ENCODE data around the gene XPR1.
A peak's percentile ranks its signal among the peaks of the same experiment; 100 is the strongest.

The XPR1 gene

DNA sequence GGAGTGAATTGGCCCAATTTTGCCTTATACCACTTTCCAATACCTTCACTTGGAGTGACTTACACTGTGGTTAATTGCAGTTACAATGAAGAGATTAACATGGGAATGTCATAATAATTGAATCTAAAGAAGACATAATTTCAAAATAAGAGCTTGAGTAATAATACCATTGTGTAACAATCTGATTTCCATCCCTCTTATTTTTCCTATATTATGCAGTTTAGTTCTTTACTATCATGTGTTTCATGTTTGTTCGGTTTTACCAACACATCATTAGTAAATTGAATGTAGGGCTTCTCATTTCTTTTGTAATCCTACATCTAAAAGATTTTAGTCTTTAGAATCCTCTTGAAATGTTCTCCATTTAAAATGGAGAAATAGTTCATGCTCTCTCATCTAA is 19.2 kb upstream of the XPR1 start:
- DNase-seq = no peak

- no peak for DNase-seq
These were observed 17.1 kb upstream of the XPR1 start for GRCh38 chr1:180614730-180615129.

- DNase-seq = no peak
These were observed 16.1 kb upstream of the XPR1 start for GRCh38 chr1:180615493-180616290.

GRCh38 chr1:180616439-180616838 is 15.4 kb upstream of the XPR1 start:
- no peak for DNase-seq

DNA sequence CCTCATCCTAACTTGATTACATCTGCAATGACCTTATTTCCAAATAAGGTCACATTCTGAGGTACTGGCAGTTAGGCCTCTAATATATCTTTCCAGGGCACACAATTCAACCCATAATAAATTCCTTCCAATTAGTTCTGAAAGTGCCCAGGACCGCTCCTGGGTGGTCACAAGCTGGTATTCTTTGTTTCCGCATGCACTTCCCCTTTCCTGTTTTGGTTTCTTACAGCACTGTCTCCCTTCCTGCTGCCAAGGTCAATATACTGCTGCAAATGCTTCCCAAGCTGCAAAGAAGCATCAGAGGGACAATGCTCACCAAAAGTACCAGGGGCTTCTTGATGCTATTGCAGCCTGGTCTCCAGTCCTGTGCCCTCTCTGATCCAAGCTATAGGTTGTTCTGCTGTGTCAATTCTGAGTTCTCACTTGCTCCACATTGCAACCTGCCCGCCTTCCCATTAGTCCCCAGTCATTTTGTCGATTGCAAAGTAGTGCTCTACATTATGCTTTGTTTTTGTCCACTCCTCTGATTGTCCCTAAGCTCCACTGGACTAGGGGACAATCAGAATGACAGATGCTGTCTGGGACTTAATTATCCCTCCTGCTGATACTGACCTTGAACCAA is 13.9 kb upstream of the XPR1 start:
- no peak for DNase-seq

DNA sequence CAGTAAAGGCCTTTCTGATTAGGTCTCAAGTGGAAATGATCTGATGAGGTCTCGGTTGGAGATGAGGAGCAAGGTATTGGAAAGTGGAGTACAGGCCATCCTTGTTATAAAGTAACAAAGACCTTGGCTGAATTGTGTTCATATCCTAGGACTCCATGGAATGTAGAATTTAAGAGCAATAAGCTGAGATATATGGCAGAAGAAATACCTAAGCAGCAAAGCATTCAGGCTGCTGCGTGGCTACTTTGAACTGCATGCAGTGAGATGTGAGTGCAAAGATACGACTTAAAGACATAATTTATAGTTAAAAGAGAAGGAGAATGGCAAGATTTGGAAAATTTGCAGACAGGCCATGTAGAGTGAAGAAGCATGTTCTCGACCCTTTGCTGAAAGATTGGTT is 11.2 kb upstream of the XPR1 start:
- no peak for DNase-seq

DNA sequence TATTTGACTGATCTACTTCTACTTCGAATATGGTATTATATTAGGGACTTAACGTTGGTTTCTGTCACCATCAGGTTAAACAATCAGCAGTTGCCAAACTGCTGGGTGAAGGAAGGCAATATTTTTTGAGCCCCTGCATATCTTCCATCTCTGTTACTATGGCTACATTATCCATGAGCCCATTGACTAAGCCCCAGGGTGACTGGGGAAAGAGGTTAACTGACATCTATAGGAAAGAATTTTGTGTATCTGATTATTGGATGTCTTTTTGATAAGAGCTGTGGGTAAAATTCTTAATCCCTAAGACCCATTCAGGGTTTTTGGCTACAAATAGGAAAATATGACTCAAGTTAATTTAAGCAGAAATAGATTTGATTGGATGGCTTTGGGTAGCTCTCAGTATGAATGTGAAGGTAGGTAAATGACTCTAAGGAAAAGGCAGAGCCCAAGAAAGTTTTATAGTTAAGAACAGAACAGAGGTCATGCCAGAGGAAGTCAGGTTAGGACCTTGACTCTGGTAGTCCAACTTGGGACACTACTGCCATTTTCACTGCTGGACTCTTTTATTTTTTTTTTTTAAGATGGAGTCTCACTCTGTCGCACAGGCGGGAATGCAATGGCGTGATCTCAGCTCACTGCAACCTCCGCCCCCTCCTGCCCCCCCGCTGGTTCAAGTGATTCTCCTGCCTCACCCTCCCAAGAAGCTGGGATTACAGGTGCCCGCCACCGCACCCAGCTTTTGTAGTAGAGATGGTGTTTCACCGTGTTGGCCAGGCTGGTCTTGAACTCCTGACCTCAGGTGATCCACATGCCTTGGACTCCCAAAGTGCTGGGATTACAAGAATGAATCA is 8.9 kb upstream of the XPR1 start:
- DNase-seq = no peak

- no peak for DNase-seq
These were observed 8.1 kb upstream of the XPR1 start for GRCh38 chr1:180623579-180624347.

GRCh38 chr1:180626711-180627110 is 5.1 kb upstream of the XPR1 start:
- no peak for DNase-seq

- no peak for DNase-seq
These were observed 4.4 kb upstream of the XPR1 start for GRCh38 chr1:180627411-180627810.

DNA sequence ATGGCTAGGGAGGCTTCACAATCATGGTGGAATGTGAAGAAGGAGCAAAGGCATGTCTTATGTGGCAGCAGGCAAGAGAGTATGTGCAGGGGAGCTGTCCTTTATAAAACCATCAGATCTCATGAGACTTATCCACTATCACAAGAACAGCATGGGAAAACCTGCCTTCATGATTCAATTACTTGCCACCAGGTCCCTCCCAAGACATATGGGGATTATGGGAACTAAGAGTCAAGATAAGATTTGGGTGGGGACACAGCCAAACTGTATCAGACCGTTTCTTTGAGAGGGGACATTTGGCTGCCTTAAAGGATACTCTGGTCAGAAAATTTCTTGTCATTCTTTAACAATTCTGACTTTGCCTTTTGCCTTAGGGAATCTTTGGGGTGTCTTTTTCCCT is 3.2 kb upstream of the XPR1 start:
- DNase-seq = no peak

DNA sequence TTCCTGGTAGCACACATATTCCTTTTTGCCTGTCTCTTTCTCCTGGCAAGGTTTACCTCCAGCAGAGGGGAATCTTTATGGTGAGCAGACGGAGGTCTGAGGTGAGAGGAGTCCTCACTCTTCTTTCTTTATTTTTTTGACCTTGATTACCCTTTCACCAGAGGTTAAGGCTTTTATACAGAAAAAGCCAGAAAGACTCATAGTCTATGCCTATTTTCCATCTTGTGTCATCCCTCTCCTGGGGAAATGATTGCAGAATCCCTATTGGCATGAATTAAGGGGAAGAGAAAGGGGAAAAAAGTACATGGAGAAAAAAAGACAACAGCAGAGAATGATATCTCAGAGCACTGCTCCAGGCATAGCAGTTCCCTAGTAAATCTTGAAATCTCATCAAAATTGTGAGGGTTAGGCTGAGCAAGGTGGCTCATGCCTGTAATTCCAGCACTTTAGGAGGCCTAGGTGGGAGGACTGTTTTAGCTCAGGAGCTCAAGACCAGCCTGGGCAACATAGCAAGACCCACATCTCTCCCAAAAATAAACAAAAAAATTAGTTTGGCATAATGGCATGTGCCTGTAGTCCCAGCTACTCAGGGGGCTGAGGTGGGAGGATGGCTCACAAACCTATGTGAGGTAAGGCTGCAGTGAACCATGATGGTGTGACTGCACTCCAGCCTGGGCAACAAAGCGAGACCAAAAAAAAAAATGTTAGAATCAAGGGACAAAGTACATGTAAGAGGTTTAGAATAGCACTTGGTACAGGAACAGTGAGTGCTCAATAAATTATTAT is 1.2 kb upstream of the XPR1 start:
- peak; percentile 9 for DNase-seq

DNA sequence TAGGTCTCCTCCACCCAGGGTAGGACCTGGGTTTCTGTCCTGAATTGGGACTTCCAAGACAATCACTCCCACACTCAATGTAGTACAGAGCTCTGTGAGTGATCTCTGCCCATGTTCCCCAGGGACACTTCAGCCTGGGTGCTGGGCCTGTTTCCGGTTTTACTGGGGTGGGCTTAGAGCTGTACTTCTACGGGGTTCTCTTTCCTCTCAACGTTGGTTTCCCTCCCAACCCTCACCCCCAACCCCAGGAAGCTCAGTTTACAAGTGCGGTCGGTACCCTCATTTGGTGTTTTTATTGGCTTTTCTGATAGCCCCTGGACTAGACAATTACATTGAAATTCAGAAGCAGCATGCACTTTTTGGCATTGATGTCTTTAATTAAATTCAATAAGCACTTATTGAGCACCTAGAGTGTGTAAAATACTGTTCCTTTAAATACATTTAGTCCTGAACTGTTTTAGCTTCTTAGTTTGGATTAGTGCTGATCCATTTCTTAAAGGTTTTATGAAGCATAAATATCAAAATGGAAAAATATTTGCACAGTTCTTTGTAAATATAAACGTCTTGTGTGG is 542 bp upstream of the XPR1 start:
- peak; percentile 17 for DNase-seq

- DNase-seq = no peak
These were observed 669 bp downstream of the XPR1 start for GRCh38 chr1:180632326-180633056.

- no peak for DNase-seq
These were observed 1.5 kb downstream of the XPR1 start for GRCh38 chr1:180633057-180634056.

GRCh38 chr1:180636138-180636537 is 4.3 kb downstream of the XPR1 start:
- DNase-seq = no peak

DNA sequence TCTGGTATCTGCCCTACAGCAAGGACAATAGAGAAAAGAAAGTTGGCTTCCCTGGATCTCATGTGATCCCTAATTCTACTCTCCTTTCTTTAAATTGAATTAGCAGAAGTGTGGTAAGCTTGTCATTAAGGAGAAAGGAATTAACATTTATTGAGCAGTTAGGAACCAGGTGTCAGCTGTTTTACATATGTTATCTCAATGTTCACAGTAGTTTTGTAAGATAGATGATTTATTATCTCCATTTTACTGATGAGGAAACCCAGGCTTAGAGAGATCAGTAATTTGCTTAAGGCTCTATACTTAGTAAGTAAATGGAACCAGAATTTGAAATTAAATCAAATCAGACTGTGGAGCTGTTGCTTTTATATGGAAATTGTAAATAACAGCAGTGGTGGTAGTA is 8.0 kb downstream of the XPR1 start:
- no peak for DNase-seq

DNA sequence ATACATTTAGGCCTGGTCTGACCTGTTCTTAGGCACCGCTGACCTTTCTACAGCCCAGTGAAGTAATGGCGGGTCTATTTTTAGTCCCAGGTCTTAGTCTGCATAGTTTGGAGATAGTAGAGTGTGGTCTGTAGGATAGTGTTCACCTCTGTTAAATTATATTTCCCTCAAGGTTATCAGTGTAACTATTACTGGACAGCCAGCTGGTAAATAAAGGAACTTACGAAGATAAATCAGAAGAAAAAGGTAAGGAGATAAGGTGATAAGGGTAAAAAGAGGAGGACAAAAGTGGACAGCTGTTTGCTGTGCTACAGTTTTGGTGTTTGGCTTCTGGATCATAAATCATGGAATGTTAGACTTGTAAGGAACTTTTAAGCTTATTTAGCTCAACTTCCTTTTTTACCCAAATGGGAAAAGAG is 8.7 kb downstream of the XPR1 start:
- DNase-seq = no peak

- no peak for DNase-seq
These were observed 9.8 kb downstream of the XPR1 start for GRCh38 chr1:180641662-180642061.
